ENCODE measurements around the gene HAUS3. TPM values are rescaled to one million over a fixed set of nuclear protein-coding genes. Genes with fewer than 3 reads are reported as not detected.

The HAUS3 gene
- polyA plus RNA-seq, 10 donors: 10.0 to 16.6 (median 14.0) TPM

- DNase-seq: no peak
These were observed 23.5 kb upstream of the HAUS3 start for GRCh38 chr4:2265113-2266110.

- no peak for DNase-seq
These were observed 22.6 kb upstream of the HAUS3 start for GRCh38 chr4:2264481-2265041.

GRCh38 chr4:2263926-2264321, 22.0 kb upstream of the HAUS3 start:
- no peak for DNase-seq

- DNase-seq: no peak
These were observed 21.0 kb upstream of the HAUS3 start for GRCh38 chr4:2262944-2263250.

- peak; percentile 100 for DNase-seq
These were observed 20.4 kb upstream of the HAUS3 start for GRCh38 chr4:2262145-2262943.

GRCh38 chr4:2261853-2262144, 19.9 kb upstream of the HAUS3 start, which contains the start of gene MXD4:
MXD4 (minus strand) TSS chr4:2262109; CDS start chr4:2261980, 129 bp downstream.
- no peak for DNase-seq

- peak; percentile 37 to 70 (median 62) for DNase-seq
These were observed 19.4 kb upstream of the HAUS3 start for GRCh38 chr4:2261110-2261852.

GRCh38 chr4:2260344-2261109, 18.6 kb upstream of the HAUS3 start:
- DNase-seq: no peak

- DNase-seq: no peak
These were observed 17.8 kb upstream of the HAUS3 start for GRCh38 chr4:2259541-2260343.

- DNase-seq: no peak
These were observed 17.2 kb upstream of the HAUS3 start for GRCh38 chr4:2259036-2259540.

- DNase-seq: no peak
These were observed 16.4 kb upstream of the HAUS3 start for GRCh38 chr4:2258091-2259035.

GRCh38 chr4:2257361-2258081, 15.6 kb upstream of the HAUS3 start:
- no peak for DNase-seq

- DNase-seq: no peak
These were observed 14.9 kb upstream of the HAUS3 start for GRCh38 chr4:2256781-2257191.

GRCh38 chr4:2256156-2256731, 14.3 kb upstream of the HAUS3 start:
- peak in 2 of 3 donors; percentile 49 to 73 for DNase-seq

GRCh38 chr4:2255501-2256155, 13.7 kb upstream of the HAUS3 start:
- peak in 1 of 3 donors; percentile 63 for DNase-seq

- DNase-seq: no peak
These were observed 13.0 kb upstream of the HAUS3 start for GRCh38 chr4:2254665-2255500.
